Right ventricle myocardium superior (tissue), 1 donor: ENCODE data around the gene SFPQ. TPM values are rescaled to one million over a fixed set of nuclear protein-coding genes. Genes with fewer than 3 reads are reported as not detected.
"Not testable (repeated sequence)": the region's sequence is repeated elsewhere in the genome, so short reads cannot be mapped to it uniquely, and the experiment has no call there.

Experiments
- ATAC-seq: fragments of 200-7000 bp; cut with Tn5 transposase; one replicate; pipeline ENCODE4 v1.9.1; 2020; ENCODE audit warnings: mild to moderate bottlenecking; ENCODE audit not compliant: poor library complexity
- DNase-seq: peaks from one replicate; pipeline ENCODE4 v3.0.0-alpha.2; 2020
- intact Hi-C: fragments of 100-400 bp; cut with DNase I; formaldehyde crosslinking; loops from one replicate; pipeline ENCODE4 v1.11.2; 2022
- long read RNA-seq: library from polyadenylated mRNA; unstranded; transcript quantifications from one replicate; pipeline ENCODE4 v2.0.0, GENCODE V29; 2021
- total RNA-seq: library from RNA; stranded (reverse); fragmentation: NEBNext Ultra II Directional; extraction: Animal tissue kit (Norgen Biotek cat#: 25700); gene quantifications from one replicate; pipeline ENCODE4 v1.2.1, GENCODE V29; 2021
- donor health status: DM: no; HTN: yes; CAD: no; lungs with severe emphysema.

SFPQ gene, protein sequence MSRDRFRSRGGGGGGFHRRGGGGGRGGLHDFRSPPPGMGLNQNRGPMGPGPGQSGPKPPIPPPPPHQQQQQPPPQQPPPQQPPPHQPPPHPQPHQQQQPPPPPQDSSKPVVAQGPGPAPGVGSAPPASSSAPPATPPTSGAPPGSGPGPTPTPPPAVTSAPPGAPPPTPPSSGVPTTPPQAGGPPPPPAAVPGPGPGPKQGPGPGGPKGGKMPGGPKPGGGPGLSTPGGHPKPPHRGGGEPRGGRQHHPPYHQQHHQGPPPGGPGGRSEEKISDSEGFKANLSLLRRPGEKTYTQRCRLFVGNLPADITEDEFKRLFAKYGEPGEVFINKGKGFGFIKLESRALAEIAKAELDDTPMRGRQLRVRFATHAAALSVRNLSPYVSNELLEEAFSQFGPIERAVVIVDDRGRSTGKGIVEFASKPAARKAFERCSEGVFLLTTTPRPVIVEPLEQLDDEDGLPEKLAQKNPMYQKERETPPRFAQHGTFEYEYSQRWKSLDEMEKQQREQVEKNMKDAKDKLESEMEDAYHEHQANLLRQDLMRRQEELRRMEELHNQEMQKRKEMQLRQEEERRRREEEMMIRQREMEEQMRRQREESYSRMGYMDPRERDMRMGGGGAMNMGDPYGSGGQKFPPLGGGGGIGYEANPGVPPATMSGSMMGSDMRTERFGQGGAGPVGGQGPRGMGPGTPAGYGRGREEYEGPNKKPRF
- total RNA-seq: 78.1 TPM
- long read RNA-seq, transcript SFPQ-201 (10 exons, 3,747 nt): major isoform, 314 of 359 reads
- long read RNA-seq, partial matches to known transcripts: 10 of 359 reads
- long read RNA-seq, other reads (novel, unspliced or antisense): 31 of 359 reads

DNA sequence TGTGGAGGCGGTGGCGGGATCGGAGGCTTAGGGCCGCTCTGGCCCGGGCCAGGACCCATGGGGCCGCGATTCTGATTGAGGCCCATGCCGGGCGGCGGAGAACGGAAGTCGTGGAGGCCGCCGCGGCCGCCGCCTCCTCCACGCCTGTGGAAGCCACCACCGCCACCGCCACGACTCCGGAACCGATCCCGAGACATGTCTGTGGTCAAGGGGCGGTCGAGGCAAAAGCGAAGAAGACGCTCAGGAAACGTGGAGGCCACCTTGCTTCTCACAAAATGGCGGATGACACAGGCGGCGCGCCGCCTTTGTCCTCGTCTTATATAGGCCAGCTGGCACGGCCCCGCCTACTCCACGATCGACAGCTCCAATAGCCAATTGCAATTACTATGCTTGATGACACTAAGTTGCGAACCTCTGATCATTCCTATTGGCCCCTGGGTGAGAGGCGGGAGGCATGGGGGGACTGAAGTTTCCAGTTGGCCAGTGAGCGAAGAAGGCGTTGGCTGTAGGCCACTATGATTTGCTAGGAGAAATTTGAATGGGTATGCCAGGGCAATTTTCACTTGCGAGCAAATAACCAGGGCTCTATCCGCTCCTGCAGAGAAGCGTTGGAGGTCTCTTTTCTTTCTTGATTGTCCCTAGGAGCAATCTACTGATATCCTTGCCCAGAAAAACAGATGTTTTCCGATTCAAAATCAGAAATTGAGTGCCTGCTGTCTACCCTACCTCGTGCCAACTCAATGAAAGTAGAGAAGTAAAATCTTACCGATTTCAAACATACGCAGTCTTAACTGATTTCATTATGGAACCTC is at the start of gene SFPQ:
Gene SFPQ, minus strand, starts transcription at position 293 of the 812 bp plus-strand sequence. Its CDS starts 96 bp downstream, at position 197.
- intact Hi-C loops: no loop called here
- peak; percentile 97 for DNase-seq
- ATAC-seq: peak; percentile 95

DNA sequence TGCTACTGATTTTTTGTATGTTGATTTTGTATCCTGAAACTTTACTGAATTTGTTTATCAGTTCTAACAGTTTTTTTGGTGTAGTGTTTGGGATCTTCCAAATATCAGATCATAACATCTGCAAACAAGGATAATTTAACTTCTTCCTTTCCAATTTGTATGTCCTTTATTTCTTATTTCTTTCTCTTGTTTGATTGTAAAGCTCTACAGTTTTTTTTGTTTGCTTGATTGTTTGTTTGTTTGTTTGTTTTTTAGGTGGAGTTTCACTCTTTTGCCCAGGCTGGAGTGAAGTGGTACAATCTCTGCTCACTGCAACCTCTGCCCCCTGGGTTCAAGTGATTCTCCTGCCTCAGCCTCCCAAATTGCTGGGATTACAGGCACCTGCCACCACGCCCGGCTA is 43.8 kb upstream of the SFPQ start:
- DNase-seq, ATAC-seq, intact Hi-C loops: not testable (repeated sequence)

DNA sequence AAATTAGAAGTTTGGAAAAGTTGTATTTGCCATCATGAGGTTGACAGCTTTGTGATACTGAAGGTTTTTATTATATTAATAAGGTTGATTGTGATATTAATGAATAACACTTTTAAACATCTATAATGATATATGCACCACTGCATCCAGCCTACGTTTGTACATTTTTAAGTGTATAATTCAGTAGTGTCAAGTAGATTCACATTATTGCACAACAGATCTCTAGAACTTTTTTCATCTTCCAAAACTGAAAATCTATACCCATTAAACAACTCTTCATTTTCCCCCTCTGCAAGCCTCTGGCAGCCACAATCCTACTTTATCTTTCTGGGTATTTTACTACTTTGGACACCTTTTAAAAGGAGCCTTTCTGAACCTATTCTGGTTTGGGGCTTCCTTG is 38.3 kb upstream of the SFPQ start:
- ATAC-seq (no peak), DNase-seq (no peak)
- intact Hi-C loops: no loop called here

DNA sequence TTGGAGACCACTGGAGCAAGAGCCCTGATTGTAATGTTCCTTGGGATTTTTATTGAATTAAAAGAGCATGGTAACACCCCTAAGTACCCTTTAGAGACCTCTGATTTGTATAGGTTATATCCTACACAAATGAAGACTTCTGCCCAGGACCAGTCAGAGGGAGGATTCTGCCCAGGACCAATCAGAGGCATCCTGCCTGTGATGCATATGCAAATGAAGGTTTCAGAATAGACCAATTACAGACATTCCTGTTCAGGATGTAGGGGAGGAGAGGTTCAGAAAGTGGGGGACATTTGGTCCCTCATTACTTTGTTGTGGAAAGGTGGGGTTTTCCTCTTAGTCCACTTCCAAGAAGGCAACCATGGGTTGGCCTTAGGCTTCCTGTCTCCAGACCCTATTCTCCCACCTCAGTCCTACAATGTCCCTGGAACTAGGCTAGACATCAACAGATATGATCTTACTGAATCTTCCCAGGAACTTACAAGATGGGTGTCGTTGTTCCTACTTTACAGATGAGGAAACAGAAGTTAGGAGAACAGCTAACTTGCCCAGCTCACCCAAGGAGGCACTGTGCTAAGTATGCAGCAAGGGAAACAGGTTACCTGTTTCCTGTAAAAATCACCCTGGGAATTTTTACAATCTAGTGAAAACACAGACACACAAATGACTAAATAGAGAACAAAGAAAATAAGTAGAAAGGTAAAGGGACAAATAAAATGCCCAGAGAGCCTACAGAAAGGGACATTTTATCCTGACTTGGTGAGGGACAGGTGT is 36.8 kb upstream of the SFPQ start:
- intact Hi-C loops: no loop called here
- no peak for DNase-seq
- no peak for ATAC-seq

DNA sequence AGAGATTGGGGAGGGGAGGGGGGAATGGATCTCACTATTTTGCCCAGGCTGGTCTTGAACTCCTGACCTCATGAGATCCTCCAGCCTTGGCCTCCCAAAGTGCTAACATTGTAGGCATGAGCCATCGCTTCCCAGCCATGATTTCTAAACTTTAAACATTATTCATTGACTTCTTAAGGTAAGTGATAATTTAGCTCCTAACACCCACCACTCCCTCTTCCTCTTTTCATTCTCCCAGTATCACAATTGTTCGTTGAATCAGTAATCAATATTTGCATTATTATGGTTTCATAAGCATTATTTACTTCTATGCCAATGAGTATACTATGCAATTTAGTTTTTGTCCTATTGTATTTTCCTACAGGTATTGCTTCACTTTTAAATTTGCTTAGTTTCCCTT is 33.6 kb upstream of the SFPQ start:
- DNase-seq (no peak), ATAC-seq (no peak)
- intact Hi-C loops: no loop called here

DNA sequence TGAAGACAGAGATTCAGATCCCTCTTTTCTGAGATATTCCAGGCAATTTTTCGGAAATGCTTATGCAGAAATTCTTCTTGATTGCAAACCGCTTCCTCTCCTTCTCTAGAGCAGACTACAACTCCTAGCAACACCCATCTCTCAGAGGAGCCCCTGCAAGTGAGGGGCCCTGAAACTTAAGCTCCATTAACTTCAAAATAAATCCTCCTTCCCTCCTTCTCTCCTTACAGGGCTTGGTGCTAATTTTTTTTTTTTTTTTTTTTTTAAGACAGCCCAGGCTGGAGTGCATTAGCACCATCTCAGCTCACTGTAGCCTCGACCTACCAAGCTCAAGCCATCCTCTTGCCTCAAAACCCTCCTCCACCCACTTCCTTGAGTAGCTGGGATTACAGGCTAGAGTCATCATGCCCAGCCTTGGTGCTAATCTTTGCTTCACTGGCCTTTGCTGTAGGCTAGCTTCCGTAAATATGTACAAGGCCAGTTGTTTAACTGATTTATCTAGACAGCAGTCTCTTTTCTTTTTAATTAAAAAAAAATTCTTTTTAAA is 30.2 kb upstream of the SFPQ start:
- no peak for ATAC-seq
- DNase-seq: no peak
- intact Hi-C loops: no loop called here

DNA sequence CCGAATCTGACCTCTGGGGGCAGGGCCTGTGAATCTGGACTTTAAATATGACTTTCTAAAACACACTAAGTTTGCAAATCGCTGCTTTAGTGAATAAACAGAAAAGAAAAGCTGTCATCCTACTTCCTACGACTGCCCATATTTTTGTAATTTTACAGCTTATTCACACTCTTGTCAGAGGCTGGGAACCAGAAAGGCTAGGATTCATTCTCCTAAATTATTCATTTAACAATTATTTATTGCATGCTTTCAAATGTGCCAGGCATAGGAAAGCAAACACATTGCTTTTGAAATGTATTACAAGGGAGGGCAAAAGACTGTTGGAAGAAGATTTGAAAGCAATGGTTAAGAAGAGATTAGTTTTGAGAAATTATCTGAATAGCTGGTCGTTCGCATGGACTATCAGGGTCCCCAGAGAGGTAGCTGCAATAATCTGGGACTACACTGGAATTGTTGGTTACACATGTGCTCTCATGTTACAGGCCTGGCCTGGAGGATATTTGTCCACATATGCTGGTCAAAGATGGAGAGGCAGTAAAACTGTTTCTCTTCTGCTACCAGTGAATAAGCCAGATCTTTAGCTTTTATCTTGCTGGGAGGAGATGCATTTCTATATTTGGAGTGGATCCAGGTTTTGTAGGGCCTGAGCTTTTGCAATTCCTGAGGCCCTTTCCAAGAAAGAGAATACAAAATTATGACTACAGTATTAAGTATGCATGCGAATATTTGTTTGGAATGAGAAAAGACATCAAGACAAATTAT is 29.6 kb upstream of the SFPQ start:
- DNase-seq (no peak), ATAC-seq (peak; percentile 75)
- intact Hi-C loops: no loop called here

DNA sequence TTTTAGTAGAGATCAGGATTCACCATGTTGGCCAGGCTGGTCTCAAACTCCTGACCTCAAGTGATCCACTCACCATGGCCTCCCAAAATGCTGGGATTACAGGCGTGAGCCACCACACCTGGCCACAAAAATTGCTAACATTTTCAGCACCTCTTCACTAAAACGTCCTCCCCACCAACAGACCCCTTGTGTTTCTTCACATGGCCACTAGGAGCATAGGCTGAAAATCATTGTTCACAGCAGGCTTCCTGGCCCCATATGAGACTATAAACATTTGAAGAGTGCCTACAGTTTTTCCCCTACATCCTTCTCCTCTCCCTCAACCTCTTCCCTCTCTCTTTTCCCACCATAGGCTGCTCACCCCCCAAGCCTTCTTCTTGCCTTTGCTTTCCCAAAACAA is 28.0 kb upstream of the SFPQ start:
- intact Hi-C loops: no loop called here
- no peak for DNase-seq
- ATAC-seq: no peak

DNA sequence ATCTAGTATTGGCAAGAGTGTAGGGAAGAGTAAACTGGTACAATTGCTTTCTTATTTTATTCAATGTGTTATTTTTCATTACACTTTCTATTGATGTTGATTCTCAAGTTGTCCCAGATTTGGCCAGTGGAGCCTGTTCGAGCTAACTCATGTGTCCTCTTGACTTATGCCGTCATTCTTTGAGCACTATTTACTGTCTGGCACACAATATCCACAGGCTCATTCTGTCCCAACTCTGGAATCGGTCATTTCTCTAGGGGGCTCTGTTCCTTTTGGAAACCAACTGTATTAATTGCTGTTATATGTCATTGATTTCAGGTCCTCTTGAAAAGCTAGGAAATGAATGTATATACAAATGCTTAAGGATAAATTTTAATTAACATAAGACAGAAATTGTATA is 22.4 kb upstream of the SFPQ start:
- no peak for DNase-seq
- peak; percentile 84 for ATAC-seq
- intact Hi-C loops: no loop called here

DNA sequence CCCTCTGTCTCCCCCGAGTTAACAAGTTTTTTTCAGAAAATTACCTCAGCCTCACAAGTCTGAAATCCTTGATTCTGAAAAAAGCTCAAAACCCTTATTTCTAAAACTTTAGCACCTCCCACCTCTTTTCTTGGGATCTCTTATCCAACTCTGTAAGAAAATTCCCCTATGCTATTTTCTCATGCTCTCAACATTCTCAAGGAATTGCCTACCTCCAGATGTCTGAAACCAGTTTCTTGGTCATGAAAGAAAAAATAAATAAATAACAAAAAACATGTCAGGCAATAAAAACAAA is 18.1 kb upstream of the SFPQ start:
- DNase-seq: no peak
- intact Hi-C loops: no loop called here
- no peak for ATAC-seq

DNA sequence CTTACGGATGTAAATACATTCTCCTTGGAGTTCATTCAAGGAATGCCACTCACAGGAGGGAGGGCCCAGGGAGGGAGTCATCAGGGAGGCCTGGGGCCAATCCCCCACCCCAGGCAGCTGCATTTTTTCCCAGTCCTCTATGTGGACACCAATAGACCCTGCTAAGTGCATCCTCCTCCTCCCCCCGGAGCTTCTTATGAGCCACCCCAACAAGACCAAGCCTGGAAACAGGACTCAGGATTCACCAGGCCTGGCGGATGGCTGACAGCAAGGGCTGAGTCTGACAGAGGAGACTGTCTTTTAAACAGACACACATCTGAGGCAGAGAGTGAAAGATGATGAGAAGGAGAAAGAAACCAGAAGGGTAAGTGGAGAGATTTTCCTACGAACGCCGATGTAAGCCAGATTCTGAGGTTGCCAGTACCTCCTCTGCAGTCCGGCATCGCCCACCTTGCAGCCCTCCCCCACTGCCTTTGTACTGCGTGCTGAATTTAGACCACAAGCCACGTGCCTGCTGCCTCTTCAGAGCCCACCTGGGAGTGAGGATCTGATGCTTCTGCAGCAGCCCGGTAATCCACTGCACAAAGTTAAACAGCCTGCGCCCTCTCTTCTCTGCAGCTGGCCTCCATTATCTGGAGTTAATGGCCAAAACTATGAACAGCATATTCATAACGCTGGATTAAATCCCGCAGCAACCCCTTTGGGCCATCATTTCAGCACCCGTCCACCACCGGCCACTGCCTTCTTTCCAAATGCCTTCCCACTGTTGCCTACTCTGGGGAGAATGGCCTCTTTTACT is 17.6 kb upstream of the SFPQ start:
- intact Hi-C loops: no loop called here
- ATAC-seq (peak; percentile 38), DNase-seq (no peak)

DNA sequence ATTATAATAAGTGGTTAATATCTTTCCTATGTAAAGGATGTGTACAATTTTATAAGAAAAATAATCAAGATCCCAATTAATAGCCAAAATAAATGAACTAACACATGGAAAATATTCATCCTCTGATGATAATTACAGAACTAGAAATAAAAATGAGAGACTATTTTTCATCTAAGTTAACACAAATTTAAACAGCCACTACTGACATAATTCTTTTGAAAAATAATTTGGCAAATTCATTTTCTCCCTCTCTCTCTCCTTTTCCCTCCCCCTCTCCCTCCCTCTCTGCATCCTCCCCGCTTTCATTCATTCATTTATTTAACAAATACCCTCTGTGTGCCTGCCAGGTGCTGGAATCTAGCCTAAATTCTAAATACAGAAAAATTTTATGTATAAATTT is 10.3 kb upstream of the SFPQ start:
- intact Hi-C loops: loop anchor here (10.0 kb wide), 1 partner anchor 362 kb away; no protein-coding TSS in a partner anchor
- DNase-seq (no peak), ATAC-seq (no peak)

DNA sequence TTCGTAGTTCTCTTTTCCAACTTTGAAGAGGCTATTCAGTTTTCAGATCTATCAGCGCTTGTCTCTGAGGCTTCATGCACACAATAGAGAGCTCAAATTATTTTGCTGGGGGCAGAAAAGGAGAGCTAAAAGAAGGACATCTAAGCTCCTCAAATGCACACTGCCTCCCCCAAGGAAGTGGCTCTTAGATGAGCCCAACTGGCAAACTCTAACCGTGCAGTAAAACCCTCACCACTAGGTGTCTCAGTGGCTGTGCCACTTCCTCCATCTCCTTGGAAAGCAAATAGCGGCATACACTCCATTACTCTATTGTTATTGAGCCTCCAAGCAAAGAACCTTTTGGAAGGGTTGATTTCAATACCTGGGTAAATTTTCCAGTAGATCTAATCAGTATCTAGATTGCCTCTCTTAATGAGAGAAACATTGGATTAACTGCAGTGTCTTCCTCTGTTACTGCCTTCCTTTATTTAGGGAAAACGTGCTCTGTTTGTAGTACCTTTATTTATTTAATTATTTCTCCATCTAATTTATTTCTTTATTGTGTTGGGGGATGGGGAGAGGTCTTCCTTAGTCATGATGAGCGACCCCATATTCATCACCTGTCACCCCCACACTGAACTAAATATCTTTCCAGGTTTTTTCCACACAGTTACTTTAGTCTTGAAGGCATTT is 9.2 kb upstream of the SFPQ start:
- DNase-seq (peak; percentile 55), ATAC-seq (peak; percentile 97)
- intact Hi-C loops: loop anchor here (10.0 kb wide), 1 partner anchor 363 kb away; no protein-coding TSS in a partner anchor

DNA sequence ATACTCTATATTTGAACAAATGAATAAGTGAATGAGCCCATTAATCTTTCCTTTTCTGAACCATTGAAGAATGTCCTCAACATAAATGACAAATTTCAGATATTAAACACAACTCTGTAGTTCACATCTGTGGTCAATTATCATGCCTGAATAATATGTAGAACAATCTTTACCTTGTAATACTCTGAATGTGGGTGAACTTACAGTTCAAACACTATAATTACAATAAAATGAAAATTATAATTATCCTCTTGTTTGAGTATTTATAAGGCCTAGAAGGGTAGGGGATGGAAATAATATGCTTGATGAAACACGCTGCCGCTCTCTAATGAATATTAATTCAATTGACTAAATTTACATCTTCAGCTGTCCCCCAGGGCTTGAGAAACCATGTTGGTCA is 8.7 kb upstream of the SFPQ start:
- DNase-seq: no peak
- intact Hi-C loops: loop anchor here (10.0 kb wide), 1 partner anchor 363 kb away; no protein-coding TSS in a partner anchor
- no peak for ATAC-seq

DNA sequence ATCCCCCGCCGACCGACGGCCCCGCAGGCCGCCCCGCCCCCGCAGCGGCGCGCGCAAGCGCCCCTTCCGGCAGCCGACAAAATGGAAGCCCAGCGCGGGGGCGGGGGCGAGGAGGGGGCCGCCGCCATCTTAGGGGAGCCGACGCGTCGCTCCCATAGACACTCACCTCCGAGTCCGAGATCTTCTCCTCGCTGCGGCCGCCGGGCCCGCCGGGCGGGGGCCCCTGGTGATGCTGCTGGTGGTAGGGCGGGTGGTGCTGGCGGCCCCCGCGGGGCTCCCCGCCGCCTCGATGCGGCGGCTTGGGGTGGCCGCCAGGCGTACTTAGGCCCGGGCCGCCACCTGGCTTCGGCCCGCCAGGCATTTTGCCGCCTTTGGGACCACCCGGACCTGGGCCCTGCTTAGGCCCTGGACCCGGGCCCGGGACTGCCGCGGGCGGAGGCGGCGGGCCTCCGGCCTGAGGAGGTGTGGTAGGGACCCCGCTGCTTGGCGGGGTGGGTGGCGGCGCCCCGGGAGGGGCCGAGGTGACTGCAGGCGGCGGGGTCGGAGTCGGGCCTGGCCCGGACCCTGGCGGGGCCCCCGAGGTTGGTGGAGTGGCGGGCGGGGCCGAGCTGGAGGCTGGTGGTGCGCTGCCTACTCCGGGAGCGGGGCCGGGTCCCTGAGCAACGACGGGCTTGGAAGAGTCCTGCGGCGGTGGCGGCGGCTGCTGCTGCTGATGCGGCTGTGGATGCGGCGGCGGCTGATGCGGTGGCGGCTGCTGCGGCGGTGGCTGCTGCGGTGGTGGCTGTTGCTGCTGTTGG is 691 bp downstream of the SFPQ start:
- intact Hi-C loops: no loop called here
- ATAC-seq: peak; percentile 85
- DNase-seq: peak; percentile 93
